ENCODE results near the gene MED25.

DNA sequence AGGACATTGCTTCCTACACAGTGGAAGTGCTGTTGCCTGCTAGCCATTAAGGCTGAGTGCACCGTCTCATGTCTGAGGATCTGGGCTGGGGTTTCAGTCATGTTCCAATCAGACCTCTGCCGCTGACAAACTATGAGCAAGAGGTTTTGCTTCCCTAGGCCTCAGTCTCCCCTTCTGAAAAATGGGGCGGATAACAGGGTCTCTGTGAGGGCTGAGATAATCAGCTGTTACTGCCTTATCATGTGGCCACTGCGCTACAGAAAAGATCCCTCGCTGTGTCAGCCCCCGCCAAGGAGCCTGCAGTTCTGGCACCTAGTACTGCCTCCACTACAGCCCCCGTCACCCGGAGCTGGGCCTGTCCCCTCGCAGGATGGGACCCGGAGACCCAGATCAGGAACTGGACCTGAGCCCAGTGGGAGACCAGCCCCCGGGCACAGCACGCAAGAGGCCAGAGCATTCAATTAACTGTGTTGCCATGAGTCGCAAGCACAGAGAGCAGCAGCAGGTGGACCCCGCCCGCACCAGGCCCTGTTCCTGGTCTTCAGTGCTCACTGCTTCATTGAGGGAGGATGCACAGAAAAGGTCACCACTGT lies 52.3 kb downstream of the MED25 start:
- TF ChIP-seq CTCF (IDR thresholded peaks at IDR 0.05; ENCODE audit: control extremely low read depth in 1 of 3, insufficient read depth in 1 of 3, low read depth in 1 of 3, low read length in 3 of 3) (no peak), RNF2 (IDR thresholded peaks at IDR 0.05; ENCODE audit: borderline replicate concordance, low read depth, low read length, missing control alignments, poor library complexity, severe bottlenecking) (no peak), RBBP5 (IDR thresholded peaks at IDR 0.05; ENCODE audit: borderline replicate concordance, low read depth, low read length) (no peak), POLR2AphosphoS5 (IDR thresholded peaks at IDR 0.05; ENCODE audit: low read depth, low read length) (no peak), SUZ12 (IDR thresholded peaks at IDR 0.05; ENCODE audit: low read length) (no peak), POLR2A (IDR thresholded peaks at IDR 0.05; ENCODE audit: control extremely low read depth in 1 of 2, low read depth in 2 of 2, low read length in 2 of 2) (no peak), ZNF274 (IDR thresholded peaks at IDR 0.05; ENCODE audit: borderline replicate concordance, extremely low read depth, low read length) (no peak), EP300 (IDR thresholded peaks at IDR 0.05; ENCODE audit: borderline replicate concordance in 1 of 2, low read depth in 2 of 2, low read length in 2 of 2) (no peak), TCF12 (IDR thresholded peaks at IDR 0.05; ENCODE audit: low read depth, low read length) (no peak), EGR1 (IDR thresholded peaks at IDR 0.05; ENCODE audit: borderline replicate concordance, low read depth, low read length) (no peak), USF2 (IDR thresholded peaks at IDR 0.05; ENCODE audit: low read length) (no peak), SP2 (IDR thresholded peaks at IDR 0.05; ENCODE audit: low read length) (no peak), SRF (IDR thresholded peaks at IDR 0.05; ENCODE audit: low read depth, low read length) (no peak), JUN (IDR thresholded peaks at IDR 0.05; ENCODE audit: low read depth, low read length) (no peak)
